PC-9 (cell line): ENCODE measurements around the gene PCDH9.

ENCODE experiments used
- CTCF ChIP-seq: fragments of 200-600 bp; sonication (generic); conservative IDR thresholded peaks from 2 replicates; pipeline ENCODE4 v1.6.1; 2017; ENCODE audit warnings: mixed run types, antibody characterized with exemption, mild to moderate bottlenecking, moderate library complexity
- EZH2 ChIP-seq: fragments of 200-600 bp; sonication (generic); IDR thresholded peaks from 2 replicates; pipeline ENCODE4 v1.8.0; 2017; ENCODE audit warnings: antibody characterized with exemption, low read depth

- no peak for TF ChIP-seq CTCF
- no peak for TF ChIP-seq EZH2
Measured at GRCh38 chr13:67197704-67198103, 32.4 kb downstream of the PCDH9 start.
